Caco-2 (cell line): Measurements from ENCODE around the gene SDHAF4. TPM values are rescaled to one million over a fixed set of nuclear protein-coding genes. Genes with fewer than 3 reads are reported as not detected.

Source experiments
- BruUV-seq: library from RNA; stranded (reverse); fragments of 400-500 nt; replicated peaks from 2 replicates; lab custom pipeline; 2021; lab: Mats Ljungman, UMichigan
- CTCF ChIA-PET: fragments of 300-600 bp; sonication (Branson Sonifier 250); formaldehyde crosslinking; loops from one replicate; lab custom pipeline; 2022; ENCODE audit warnings: antibody characterized with exemption; lab: Charles Lee
- POLR2A ChIA-PET: fragments of 300-600 bp; sonication (Branson Sonifier 250); formaldehyde crosslinking; loops from one replicate; lab custom pipeline; 2022; ENCODE audit warnings: antibody characterized with exemption; lab: Charles Lee
- DNase-seq, 2 experiments: peaks; one replicate each; pipeline versions ENCODE4 v3.0.0 to v3.0.0-alpha.2; 2020 to 2022
- H3K27me3 ChIP-seq: replicated peaks from 2 replicates; pipeline ENCODE4 v1.6.0; 2011; ENCODE audit warnings: low read length; ENCODE audit not compliant: control insufficient read depth, insufficient read depth
- H3K36me3 ChIP-seq: 2 replicates; pipeline ENCODE4 v1.5.1; 2011; ENCODE audit warnings: low read length; ENCODE audit not compliant: control insufficient read depth, insufficient read depth
- H3K4me1 ChIP-seq: fragments of 250-450 bp; sonication (Bioruptor Pico); 2 replicates; pipeline ENCODE4 v1.5.1; 2020; ENCODE audit warnings: mild to moderate bottlenecking
- H3K4me3 ChIP-seq: 2 replicates; pipeline ENCODE4 v1.5.1; 2011; ENCODE audit warnings: low read depth, mild to moderate bottlenecking, control low read depth, low read length
- H3K9me3 ChIP-seq: fragments of 250-450 bp; sonication (Bioruptor Pico); 2 replicates; pipeline ENCODE4 v1.5.1; 2020; ENCODE audit warnings: mild to moderate bottlenecking, moderate library complexity
- H3K27ac Mint-ChIP-seq: one replicate; pipeline ENCODE4 v1.8.0; 2022; ENCODE audit warnings: mixed read lengths; ENCODE audit not compliant: unreplicated experiment
- H3K27me3 Mint-ChIP-seq: one replicate; pipeline ENCODE4 v1.8.0; 2022; ENCODE audit warnings: mixed read lengths; ENCODE audit not compliant: insufficient read depth, unreplicated experiment
- H3K36me3 Mint-ChIP-seq: one replicate; pipeline ENCODE4 v1.8.0; 2022; ENCODE audit warnings: mild to moderate bottlenecking, mixed read lengths; ENCODE audit not compliant: insufficient read depth, unreplicated experiment
- H3K4me1 Mint-ChIP-seq: one replicate; pipeline ENCODE4 v1.8.0; 2022; ENCODE audit warnings: low read depth, mixed read lengths; ENCODE audit not compliant: unreplicated experiment
- H3K4me3 Mint-ChIP-seq: one replicate; pipeline ENCODE4 v1.8.0; 2022; ENCODE audit warnings: mild to moderate bottlenecking, moderate library complexity, mixed read lengths; ENCODE audit not compliant: unreplicated experiment
- H3K9me3 Mint-ChIP-seq: one replicate; pipeline ENCODE4 v1.8.0; 2022; ENCODE audit warnings: mixed read lengths; ENCODE audit not compliant: unreplicated experiment
- intact Hi-C: fragments of 100-400 bp; cut with micrococcal nuclease; formaldehyde crosslinking; loops from one replicate; pipeline ENCODE4 v1.10.0; 2022; ENCODE audit not compliant: unreplicated experiment
- total RNA-seq: library from RNA; stranded (reverse); gene quantifications from 2 replicates; pipeline ENCODE4 v1.2.3, GENCODE V29; 2022
- TF ChIP-seq, protein P1 (sequence below), 2 experiments: fragments of 200-600 bp in 1 of 2; IDR thresholded peaks; 1 replicate in 1 of 2; 2 replicates in 1 of 2; pipeline versions ENCODE4 v1.5.1 to v1.8.0; 2011 to 2022; ENCODE audit warnings: antibody characterized with exemption in 1 of 2, control low read depth in 1 of 2, inconsistent platforms in 1 of 2, low read depth in 1 of 2, low read length in 1 of 2, mild to moderate bottlenecking in 1 of 2, moderate library complexity in 1 of 2; ENCODE audit not compliant: insufficient read depth in 1 of 2, severe bottlenecking in 1 of 2, unreplicated experiment in 1 of 2

Gene SDHAF4
- total RNA-seq, 1 experiment from 2014 or later, result 8.4 TPM

DNA sequence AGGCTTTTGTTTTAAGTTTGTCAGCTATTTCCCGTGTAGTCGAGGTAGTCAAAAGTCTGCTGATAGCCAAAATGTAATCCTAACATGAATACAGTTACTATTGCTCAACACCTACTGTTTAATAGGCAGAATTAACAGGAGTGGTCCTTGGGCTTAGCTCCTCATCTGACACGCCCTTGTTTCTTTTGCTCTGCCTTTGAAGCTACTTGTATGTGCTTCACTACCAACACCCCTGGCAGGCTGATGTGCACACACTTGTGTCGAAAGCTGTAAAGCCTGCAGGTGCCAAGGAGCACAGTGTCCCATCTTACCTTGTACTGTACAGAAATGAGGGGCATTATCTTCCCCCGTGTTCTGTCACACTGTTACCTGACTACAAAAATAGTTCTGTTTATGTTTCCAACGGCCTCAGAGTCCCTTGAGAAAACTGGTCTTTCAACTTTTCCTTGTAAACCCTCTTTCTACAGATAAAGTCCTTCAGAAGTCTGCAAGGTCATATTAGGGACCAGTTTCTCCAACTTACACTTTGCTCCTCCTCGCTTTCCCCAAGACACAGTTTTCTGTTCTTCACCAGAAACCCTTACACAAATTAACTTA, 9.3 kb downstream of the SDHAF4 start:
- DNase-seq, result peak in 1 of 2 experiments; percentile 29
- no peaks in the 10 kb centered on the region for H3K36me3 Mint-ChIP-seq
- POLR2A ChIA-PET, result interaction anchor here (0.9 to 1.2 kb wide), 2 partner anchors 9 to 163 kb away, joined by 3 to 4 read pairs; partner anchors contain the start of genes FAM135A and SDHAF4
- TF ChIP-seq, protein P1, sequence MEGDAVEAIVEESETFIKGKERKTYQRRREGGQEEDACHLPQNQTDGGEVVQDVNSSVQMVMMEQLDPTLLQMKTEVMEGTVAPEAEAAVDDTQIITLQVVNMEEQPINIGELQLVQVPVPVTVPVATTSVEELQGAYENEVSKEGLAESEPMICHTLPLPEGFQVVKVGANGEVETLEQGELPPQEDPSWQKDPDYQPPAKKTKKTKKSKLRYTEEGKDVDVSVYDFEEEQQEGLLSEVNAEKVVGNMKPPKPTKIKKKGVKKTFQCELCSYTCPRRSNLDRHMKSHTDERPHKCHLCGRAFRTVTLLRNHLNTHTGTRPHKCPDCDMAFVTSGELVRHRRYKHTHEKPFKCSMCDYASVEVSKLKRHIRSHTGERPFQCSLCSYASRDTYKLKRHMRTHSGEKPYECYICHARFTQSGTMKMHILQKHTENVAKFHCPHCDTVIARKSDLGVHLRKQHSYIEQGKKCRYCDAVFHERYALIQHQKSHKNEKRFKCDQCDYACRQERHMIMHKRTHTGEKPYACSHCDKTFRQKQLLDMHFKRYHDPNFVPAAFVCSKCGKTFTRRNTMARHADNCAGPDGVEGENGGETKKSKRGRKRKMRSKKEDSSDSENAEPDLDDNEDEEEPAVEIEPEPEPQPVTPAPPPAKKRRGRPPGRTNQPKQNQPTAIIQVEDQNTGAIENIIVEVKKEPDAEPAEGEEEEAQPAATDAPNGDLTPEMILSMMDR (IDR thresholded peaks at IDR 0.05; ENCODE audit: insufficient read depth in 1 of 2, low read depth in 1 of 2, low read length in 1 of 2, severe bottlenecking in 1 of 2, unreplicated experiment in 1 of 2), result no peak
- no peak overlapping the region for H3K4me3 ChIP-seq
- H3K27ac Mint-ChIP-seq, result peak overlapping the region; percentile 23
- H3K27me3 Mint-ChIP-seq, result no peaks in the 10 kb centered on the region
- no TSS peak for BruUV-seq
- H3K4me1 Mint-ChIP-seq, result peaks cover 15% of the 10 kb centered on the region
- no peaks in the 10 kb centered on the region for H3K36me3 ChIP-seq
- peak overlapping the region; percentile 52 for H3K4me3 Mint-ChIP-seq
- intact Hi-C loops, result no loop called here
- H3K9me3 Mint-ChIP-seq, result no peaks in the 10 kb centered on the region
- CTCF ChIA-PET, result no interaction called here
- peaks cover 13% of the 10 kb centered on the region for H3K4me1 ChIP-seq
- H3K9me3 ChIP-seq, result no peaks in the 10 kb centered on the region
- H3K27me3 ChIP-seq, result no peaks in the 10 kb centered on the region

DNA sequence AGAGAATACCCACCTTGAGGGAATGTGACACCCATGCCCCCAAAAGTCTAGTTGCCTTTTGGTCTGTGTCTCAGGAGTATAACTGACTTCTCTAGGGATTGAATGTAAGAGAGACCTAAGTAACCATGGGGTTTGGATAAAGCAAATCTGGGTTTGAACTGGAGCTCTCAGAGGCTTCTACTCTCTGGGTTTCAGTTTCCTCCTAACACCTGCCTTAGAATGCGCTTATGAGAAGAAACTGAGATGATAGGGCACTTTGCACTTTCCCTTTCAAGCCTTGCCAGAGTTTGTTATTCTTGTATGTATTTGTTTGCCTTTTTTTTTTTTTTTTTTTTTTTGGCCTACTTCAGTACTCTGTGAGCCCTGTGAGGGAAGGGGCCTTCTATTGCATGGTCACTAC, 19.4 kb downstream of the SDHAF4 start:
- no peak for DNase-seq
- peaks cover 6% of the 10 kb centered on the region for H3K36me3 Mint-ChIP-seq
- no peaks in the 10 kb centered on the region for H3K4me1 Mint-ChIP-seq
- no peaks in the 10 kb centered on the region for H3K36me3 ChIP-seq
- no TSS peak for BruUV-seq
- TF ChIP-seq, protein P1 (IDR thresholded peaks at IDR 0.05; ENCODE audit: insufficient read depth in 1 of 2, low read depth in 1 of 2, low read length in 1 of 2, severe bottlenecking in 1 of 2, unreplicated experiment in 1 of 2), result no peak
- H3K27me3 Mint-ChIP-seq, result no peaks in the 10 kb centered on the region
- no peak overlapping the region for H3K4me3 ChIP-seq
- CTCF ChIA-PET, result interaction anchor here (0.6 kb wide), 1 partner anchor 20 kb away, joined by 3 read pairs; the partner anchor contains the start of gene SDHAF4
- POLR2A ChIA-PET, result no interaction called here
- H3K9me3 ChIP-seq, result no peaks in the 10 kb centered on the region
- no peak overlapping the region for H3K27ac Mint-ChIP-seq
- no peak overlapping the region for H3K4me3 Mint-ChIP-seq
- intact Hi-C loops, result no loop called here
- H3K27me3 ChIP-seq, result no peaks in the 10 kb centered on the region
- H3K4me1 ChIP-seq, result no peaks in the 10 kb centered on the region
- no peaks in the 10 kb centered on the region for H3K9me3 Mint-ChIP-seq

GRCh38 chr6:70590400-70590799, 23.7 kb downstream of the SDHAF4 start:
- peaks cover 12% of the 10 kb centered on the region for H3K9me3 ChIP-seq
- peaks cover 3% of the 10 kb centered on the region; the same call in 1 of the 2 replicates for H3K36me3 ChIP-seq
- H3K27me3 ChIP-seq, result no peaks in the 10 kb centered on the region
- no peak overlapping the region for H3K4me3 Mint-ChIP-seq
- no peak overlapping the region for H3K27ac Mint-ChIP-seq
- CTCF ChIA-PET, result no interaction called here
- POLR2A ChIA-PET, result no interaction called here
- no peak overlapping the region for H3K4me3 ChIP-seq
- H3K4me1 Mint-ChIP-seq, result peaks cover 12% of the 10 kb centered on the region
- peaks cover 6% of the 10 kb centered on the region for H3K36me3 Mint-ChIP-seq
- H3K27me3 Mint-ChIP-seq, result no peaks in the 10 kb centered on the region
- H3K4me1 ChIP-seq, result peaks cover 18% of the 10 kb centered on the region
- no peak for DNase-seq
- BruUV-seq, result no TSS peak
- intact Hi-C loops, result no loop called here
- H3K9me3 Mint-ChIP-seq, result no peaks in the 10 kb centered on the region
- TF ChIP-seq, protein P1 (IDR thresholded peaks at IDR 0.05; ENCODE audit: insufficient read depth in 1 of 2, low read depth in 1 of 2, low read length in 1 of 2, severe bottlenecking in 1 of 2, unreplicated experiment in 1 of 2), result no peak
